GM21528 (cell line): ENCODE results near the gene MTA2.
A peak's percentile ranks its signal among the peaks of the same experiment; 100 is the strongest.

ENCODE experiments used
- ATAC-seq: cut with Tn5 transposase; IDR thresholded peaks from one replicate; pipeline ENCODE4 v1.9.1; 2021; ENCODE audit warnings: mild to moderate bottlenecking, moderate library complexity; ENCODE audit not compliant: unreplicated experiment, low FRiP score

Gene MTA2

DNA sequence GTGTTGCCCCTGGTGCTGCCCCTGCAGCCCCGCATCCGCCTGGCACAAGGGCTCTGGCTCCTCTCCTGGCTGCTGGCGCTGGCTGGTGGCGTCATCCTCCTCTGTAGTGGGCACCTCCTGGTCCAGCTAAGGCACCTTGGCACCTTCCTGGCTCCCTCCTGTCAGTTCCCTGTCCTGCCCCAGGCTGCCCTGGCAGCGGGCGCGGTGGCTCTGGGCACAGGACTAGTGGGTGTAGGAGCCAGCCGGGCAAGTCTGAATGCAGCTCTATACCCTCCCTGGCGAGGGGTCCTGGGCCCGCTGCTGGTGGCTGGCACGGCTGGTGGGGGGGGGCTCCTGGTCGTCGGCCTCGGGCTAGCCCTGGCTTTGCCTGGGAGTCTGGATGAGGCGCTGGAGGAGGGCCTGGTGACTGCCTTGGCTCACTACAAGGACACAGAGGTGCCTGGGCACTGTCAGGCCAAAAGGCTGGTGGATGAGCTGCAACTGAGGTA is 11.7 kb upstream of the MTA2 start:
- no peak for ATAC-seq

DNA sequence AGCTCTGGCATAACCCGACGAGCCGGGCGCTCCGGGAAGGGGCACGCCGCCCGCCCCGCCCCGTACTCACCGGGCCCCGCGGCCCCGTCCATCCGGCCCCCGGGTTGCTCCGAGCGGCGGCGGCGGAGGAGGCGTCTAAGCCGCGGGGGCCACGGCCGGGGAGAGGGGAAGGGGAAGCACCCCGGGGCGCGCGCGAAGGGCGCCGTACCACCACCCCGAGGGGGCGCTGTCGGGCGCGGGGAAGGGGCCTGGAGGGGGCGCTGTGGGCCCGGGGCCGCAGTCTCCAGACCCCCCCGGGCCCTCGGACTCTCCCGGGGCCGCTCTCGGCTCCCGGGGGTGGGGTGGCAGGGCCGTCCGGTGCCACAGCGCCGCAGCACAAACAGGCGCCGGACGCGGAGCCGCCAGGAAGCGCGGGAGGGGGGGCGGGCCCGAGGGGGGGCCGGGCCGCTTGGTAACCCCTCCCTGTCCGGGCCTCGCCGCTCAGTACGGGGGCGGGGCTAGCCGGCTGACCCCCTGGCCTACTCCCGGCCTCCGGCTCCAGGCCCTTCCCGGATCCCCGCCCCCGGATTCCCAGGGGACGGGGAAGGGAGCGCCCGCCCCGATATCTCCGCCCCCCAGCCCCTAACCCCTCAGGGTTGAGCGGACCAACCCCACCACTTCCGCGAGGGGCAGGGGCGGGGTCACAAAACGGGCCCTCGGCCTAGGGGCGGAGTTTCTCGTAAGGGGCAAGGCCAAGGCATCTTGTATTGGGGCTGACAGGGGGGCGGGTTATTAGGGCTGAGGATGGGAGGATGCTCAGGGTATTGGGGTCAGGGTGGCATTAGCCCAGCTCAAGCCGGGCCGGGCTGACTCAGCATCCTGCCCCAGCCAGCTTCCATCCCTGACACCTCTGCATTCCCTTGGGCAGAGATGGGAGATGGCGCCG is 11.0 kb upstream of the MTA2 start, which contains the start of the genes EML3 and ROM1:
EML3 (minus strand) TSS at position 410 of the 925 bp plus-strand sequence; CDS start at position 92, 318 bp downstream.
ROM1 (plus strand) TSS at position 892 of the 925 bp plus-strand sequence; CDS start at position 917, 25 bp downstream.
- ATAC-seq = peak; percentile 59

DNA sequence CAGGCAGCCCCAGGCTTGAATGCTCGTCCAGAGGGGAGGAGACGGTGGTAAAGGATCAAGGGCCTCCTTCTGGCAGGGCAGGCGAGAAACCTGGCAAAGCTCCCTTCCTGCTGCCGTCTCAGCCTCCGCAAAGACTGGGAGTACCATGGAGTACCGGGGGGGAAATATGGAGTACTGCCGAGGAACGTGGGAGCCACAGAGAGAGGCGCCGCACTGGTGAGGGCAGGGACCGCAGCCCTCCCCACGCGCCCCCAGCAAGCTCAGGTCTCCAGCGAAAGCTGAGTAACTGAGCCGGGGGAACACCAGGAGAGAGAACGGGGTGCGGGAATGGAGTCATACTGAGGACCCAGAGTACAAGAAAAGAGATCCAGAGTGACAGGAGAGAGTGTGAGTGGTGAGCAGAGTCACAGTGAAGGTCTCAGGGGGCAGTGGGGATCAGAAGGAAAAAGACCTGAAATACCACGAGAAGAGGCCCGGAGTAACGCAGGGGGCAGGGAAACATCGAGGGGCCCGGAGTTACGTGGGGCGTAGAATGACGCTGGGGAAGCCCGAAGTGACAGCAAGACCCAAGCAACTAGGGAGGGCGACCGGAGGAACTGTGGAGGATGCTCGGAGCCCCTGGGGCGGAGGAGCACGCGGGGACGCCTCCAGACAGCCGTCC is 10.2 kb upstream of the MTA2 start:
- ATAC-seq = peak; percentile 21

- ATAC-seq = no peak
Measured at GRCh38 chr11:62610814-62611704, 9.4 kb upstream of the MTA2 start.

DNA sequence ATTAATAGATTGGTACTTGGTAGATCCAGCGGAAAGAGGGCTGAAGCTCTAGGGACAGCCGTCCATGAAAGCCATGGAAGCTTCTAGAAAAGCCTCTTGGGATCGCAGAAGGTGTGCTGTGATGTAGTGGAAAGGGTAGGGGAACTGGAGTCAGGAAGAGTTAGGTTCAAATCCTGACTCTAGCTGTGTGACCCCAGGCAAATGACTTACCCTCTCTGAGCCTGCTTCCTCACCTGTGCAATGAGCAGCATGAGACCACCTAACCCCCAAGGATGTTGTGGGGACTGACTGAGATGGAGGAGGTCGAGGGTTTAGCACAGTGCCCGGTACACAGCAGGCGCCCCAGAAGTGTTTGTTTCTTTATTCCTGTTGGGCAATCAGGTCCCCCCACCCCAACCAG is 8.7 kb upstream of the MTA2 start:
- ATAC-seq = no peak

DNA sequence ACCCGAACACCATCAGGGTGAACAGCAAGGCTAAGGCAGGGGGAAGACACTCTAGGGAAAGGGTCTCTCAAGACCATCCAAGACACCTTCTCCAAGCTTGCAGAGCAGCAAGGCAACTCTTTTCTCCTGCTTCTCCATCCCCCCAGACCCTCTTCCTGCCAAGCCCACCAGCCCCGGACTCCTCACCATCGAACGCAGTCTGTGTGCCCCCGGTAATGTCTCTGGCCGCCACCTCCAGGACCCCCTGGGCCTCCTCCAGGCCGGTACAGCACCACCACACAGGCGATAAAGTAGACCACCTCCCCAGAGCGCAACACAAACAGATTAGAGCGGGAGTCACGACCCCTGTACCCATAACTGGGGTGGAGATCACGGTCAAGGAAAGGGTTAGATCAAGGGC is 7.1 kb upstream of the MTA2 start:
- no peak for ATAC-seq

DNA sequence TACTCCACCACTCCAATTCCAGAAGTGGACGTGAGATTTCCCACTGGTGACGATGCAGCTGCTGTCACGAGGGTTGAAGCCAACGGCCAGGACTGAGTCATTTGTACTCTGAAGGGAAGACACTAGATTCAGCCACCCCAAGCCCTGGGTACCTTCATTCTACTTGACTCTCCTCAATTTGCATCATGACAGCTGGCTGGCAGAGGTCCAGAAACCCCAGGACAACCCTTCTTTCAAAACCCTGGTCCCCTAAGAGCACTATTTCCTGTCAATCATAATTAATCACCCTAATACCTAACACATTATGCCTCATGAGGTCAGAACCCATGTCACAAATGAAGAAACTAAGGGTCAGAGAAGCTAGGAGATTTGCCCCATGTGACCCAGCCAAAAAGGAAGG is 6.0 kb upstream of the MTA2 start:
- no peak for ATAC-seq

DNA sequence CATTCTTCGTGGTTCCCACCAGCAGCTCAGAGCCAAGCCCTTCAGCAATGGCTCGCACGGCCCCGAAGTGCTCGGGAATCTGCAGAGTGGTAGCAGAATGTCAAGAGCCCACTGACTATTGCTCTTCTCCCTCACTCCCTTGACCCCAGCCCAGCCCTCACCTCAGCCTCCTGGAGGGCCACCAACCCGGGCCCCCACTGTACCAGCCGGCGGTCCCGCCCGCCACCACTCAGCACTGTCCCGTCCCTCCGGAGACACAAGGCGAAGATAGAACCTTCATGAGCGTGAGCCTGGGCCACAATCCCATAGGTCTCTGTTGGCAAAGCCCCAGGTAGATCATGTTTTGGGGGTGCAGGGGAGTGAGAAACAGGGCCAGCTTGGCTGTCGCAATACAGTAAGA is 4.2 kb upstream of the MTA2 start:
- no peak for ATAC-seq

- no peak for ATAC-seq
Measured at GRCh38 chr11:62605467-62605866, 3.8 kb upstream of the MTA2 start.

DNA sequence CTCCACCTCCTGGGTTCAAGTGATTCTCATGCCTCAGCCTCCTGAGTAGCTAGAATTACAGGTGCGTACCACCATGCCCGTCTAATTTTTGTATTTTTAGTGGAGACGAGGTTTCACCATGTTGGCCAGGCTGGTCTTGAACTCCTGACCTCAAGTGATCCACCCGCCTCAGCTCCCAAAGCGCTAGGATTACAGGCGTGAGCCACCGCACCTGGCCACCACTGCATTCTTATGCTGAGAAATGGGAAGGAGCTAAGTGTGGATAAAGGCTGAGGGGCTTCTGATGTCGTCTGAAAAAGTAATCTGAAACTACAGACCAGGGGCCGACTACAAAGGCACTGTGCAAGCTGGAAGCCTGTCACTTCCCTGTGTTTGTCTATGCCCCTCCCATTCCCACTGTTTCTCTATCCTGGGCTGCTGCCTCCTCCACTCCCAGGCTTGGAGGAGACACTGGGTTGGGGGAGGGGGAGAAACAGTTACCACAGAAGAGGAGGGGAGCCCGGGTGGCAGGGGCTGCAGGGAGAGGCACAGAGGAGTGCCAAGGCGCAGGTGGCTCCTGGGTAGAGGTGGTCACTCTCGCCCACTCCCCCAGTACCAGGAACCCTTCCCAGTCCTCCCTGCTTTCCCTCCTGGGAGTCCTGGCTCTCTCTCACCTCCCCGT is 2.9 kb upstream of the MTA2 start:
- ATAC-seq = no peak

DNA sequence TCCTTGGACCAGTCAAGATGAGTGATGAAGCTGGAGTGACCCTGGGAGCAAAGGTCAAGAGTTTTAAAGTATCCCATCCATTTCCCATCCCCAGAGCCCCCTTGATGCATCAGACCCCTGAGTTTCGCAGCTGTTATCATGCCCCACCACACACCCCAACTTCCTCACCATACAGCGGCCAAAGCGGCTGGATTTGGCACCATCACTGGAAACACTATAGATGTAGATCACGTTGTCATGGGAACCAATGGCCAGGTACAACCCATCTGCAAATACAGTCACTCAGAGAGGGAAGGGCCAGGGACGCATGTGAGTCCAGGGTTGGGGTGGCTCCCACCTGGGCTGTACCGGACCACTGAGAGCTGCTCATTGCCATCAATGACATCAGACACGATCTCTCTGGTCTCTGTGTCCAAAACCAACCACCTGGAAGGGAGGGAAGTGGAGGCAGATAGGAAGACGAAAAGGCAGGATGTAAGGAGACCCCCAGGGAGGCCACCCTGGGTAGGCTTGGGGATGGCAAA is 2.2 kb upstream of the MTA2 start:
- ATAC-seq = no peak

DNA sequence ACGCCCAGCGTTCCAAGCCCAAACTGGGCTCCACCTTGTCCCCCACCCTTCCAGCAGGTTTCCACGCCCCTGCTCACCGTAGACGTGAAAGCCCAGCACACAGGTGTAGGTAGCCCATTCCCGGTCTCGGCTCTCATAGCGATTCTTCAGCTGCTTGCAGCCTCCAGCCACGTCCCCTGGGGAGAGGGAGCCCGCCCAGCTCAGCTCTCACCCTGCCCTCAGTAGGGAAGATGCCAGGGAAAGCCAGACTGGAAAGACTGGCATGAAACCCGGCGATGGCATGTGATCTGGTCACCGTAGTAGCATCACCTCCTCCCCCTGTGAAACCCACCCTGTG is 1.4 kb upstream of the MTA2 start:
- ATAC-seq = no peak

GRCh38 chr11:62602141-62603071 is 741 bp upstream of the MTA2 start:
- no peak for ATAC-seq

DNA sequence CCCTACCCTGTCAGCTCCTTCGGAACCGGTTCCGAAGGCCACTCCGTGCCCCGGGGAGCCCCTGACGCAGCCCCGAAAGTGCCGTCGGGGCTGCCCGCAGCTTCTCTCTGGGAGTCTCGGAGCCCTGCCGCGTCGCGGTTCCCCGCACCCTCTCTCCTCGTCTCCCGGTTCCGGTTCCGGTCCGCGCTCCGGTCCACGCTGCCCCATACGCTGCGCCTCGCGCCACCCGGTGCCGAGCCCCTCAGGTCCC is 618 bp downstream of the MTA2 start:
- ATAC-seq = peak; percentile 14

GRCh38 chr11:62600367-62601121 is 1.1 kb downstream of the MTA2 start:
- no peak for ATAC-seq

DNA sequence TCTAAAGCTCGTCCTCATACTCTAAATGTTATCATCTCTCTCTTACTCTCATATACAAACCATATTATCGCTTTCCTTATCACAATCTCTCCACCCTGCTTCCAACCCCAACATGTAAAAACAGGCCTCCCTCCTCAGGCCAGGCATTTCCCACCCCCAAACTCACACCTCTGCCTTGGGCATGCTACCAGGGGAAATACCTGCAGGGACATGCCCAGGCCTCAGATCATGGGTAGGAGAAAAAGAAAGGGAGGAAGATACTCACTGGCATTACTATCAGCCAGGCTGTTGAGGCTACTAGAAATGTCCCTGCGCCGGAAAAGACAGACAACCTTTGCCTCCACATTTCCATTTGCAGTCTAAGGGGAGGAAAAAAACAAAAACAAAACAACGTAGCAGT is 1.8 kb downstream of the MTA2 start:
- no peak for ATAC-seq

DNA sequence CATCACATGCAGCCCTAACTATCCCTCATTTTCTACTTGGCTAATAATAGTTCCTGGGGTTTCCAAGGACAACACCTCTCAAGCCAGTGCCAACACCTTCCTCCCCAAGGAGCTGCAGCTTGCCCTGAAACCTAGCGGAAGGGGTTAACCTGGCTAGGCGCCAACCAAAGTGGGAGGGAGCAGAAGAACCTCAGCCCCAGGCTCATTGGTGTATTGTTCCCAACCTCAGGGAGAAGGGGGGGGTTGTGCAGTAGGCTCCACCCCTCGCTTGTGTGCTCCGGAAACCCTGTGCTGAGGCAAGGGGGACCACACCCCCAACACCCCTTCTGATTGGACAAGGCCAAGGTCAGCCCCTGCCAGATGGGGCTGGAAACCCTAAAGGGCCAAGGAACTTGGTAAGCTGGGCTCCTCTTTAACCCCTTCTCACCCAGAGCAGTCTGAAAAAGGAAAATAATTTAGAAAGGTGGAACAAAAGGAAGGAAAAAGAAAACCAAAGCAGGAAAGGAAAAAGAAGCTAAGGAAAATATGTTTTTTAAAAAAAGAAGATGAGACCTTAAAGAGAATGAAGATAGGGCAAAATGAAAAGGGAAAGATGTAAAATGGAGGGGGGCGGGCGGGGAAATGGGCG is 2.5 kb downstream of the MTA2 start:
- peak; percentile 42 for ATAC-seq

DNA sequence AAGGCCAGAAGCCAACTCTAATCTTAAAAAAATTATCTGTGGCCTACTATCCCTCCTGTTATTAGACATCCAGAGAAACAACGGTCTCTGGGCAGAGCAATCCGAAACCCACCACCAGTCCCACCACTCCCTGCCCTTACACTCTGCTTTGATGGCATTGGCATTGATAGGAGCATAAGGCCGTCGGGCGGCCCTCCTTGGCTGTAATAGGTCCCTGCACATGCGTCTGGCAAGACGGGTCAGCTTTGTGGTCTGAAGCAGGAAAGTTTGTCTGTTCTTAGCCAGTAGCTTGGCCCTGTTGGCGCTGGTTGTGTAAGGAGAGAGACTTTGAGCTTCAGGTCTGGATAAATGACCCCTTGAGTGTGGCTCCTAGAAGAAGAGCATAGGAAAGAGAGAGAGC is 6.5 kb downstream of the MTA2 start:
- no peak for ATAC-seq
